HG03432 (cell line): ENCODE measurements around the gene LRRC10B.

ENCODE experiments used
- ATAC-seq: cut with Tn5 transposase; IDR thresholded peaks from one replicate; pipeline ENCODE4 v1.9.1; 2021; ENCODE audit warnings: mild to moderate bottlenecking, moderate library complexity; ENCODE audit not compliant: unreplicated experiment

LRRC10B gene

DNA sequence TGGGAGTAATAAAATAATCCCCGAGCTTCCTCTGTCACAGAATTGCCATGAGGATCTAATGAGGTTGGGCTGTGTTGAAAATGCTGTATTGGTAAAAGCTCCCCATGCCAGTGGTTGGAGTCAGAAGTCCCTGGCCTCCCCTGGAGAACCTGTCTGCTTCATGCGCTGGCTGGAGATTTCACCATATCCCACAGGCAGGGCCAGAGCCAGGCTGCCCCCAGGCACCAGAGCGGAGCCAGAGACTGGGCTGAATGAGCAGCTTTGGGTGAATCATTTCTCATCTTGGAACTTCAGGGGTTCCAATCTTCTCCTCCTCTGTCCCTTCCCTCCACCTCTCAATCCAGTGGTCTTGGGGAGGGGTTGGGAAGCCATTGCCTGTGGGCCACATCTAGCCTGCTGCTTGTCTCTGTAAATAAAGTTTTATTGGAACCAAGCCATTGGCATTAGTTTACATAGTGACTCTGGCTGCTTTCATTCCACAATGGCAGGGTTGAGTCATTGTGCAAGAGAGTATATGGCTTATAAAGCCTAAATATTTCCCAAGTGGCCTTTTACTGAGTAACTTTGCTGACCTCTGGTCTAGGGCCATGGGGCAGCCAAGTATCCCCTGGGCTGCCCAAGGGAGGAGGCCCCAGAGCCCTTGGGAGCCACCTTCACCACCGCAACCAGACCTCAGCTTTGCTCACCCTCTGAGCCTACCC lies 35.2 kb downstream of the LRRC10B start:
- no peak for ATAC-seq

DNA sequence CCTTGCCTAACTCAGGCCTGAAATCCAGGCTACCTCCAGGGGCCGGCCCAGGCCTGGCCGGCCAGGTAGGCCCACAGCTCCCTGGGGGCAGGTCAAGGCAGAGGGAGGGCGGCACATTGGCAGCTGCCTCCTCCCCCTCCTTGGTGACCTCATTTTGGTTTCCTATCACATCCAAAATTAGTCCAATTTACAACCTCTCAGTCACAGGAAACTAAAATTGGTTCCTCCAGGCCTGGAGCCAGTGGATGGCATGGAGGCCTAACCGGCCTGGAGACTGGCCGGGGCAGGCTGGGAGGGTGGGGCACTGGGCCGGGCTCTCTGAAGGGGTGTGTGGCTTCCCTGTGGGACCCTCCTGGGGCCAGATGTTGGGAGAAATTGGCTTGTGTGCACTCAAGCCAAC lies 35.9 kb downstream of the LRRC10B start:
- ATAC-seq: no peak

DNA sequence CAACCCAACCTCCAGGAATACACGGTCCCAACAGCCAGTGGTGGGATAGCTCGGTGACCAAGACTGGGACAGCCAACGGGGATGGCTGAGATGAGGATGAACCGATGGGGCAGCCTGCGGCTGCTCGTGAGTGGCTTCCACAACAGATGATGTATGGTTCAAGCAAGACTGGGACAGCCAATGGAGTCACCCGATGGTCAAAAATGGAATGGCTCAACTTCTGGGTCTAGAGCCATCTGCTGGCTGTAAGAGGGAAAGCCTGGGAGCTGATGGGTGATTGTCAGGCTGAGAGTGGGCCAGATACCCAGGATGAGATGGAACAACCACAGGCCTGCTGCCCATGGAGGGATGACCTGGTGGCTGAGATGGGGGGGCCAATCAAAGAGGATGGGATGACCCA lies 36.8 kb downstream of the LRRC10B start:
- no peak for ATAC-seq

DNA sequence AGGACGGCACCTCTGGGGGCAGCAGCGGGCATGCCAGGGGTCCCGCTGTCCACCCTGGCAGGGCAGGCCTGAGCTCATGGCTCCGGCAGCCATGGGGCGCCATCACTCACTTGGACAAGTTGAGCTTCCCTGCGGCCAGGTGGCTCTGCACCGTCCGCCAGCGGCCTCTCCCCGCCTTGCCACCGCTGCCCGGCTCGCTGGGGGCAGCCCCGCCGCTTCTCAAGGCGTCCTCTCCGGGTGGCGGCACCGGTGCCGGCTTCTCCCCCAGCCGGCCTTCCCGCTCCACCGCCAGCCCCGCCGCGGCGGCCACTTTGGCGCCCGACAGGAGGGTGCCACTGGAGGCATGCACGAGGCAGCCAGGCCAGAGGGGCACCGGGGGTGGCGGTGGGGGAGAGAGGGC lies 37.4 kb downstream of the LRRC10B start:
- no peak for ATAC-seq

DNA sequence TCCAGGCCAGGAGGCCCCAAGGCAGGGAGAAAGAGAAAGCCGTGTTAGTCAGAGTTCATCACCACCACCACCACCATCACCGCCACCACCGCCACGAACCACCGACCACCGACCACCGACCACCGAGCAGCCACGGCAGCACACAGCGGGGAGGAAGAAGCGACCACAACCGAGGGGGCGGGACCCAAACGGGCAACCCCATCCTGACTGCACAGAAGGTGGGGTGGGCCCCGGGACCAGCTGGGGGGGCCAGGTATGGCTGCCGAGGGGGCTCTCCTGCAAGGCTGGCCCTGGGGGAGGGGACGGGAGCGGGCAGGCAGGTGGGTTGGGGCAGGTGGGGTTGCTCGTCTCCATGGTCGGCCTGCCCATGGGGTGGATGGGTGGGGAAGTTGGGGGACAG lies 38.1 kb downstream of the LRRC10B start:
- no peak for ATAC-seq

DNA sequence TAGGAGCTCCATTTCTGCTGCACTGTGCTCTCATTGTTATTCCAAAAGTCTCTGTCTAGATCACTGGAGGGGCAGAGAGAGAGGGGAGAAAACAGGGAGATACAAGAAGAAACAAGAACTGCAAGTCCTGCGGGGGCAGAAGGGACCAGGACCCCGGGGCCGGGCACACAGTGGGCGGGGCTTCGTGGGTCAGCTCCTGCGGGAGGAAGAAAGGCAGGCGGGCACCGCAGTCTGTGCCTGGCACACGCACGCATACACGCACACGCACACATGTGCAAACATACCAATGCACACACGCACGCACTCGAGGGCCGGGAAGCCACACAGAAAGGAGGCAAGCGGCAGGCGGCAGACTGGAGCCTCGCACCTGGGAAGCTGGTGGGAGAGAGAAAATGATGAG lies 38.7 kb downstream of the LRRC10B start:
- no peak for ATAC-seq

DNA sequence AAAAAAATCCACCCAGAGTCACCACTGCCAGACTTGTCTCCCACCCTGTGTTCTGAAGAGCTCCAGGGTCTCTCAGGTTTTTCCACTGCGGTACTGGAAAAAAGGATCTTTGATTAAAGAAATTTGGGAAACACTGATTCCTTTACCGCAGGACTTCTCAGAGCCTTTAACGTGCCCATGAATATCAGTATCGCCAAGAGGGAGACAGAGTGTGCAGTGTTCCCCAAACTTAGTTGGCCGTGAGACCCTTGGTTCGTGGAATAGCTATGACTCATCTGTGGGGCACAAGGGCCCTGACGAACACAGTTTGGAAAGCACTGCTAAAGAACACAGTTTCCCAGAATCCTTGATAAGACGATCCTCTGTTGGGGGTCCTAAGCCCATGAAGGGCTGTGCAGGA lies 40.6 kb downstream of the LRRC10B start:
- no peak for ATAC-seq

DNA sequence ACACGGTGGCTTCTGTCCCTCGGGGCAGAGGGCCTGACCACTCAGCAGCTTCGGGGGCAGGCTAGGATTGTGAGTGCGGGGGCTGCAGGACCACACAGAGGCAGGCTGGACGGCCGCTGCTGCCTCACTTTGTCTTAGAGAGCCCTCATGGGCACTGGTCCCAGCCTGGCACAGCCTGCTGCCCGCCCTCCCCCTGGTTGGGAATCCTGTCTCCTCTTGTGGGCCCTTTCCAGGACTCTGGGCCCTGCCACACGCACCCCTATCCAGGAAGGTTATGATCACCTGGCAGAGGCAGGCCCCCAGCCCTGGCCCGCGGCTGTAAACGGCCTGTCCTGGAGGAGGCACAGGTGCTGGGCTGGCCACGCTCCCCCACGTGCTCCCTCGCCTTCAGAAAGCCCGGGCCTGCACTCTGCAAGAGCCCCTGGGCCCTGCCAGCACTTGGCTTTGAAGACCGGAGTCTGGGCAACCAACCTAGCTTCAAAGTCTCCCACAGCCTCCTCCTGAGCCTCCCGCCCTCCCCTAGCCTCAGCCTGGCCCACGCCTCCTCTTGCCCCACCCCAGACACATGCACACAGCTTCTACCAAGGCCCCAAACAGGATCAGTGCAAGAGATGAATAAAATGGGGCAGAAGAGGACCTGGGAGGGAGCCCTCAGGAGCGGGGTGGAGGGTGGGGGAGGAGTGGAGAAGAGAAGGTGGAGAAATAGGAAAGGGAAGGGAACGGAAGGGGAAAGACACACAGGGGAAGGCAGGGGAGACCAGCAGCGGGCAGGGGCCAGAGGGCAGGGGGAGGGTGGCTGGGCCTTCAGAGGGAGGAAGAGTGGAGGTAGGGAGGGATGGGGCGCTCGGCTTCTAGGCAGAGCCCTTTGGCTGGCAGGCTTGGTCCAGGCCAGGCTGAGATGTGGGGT lies 41.4 kb downstream of the LRRC10B start:
- no peak for ATAC-seq

DNA sequence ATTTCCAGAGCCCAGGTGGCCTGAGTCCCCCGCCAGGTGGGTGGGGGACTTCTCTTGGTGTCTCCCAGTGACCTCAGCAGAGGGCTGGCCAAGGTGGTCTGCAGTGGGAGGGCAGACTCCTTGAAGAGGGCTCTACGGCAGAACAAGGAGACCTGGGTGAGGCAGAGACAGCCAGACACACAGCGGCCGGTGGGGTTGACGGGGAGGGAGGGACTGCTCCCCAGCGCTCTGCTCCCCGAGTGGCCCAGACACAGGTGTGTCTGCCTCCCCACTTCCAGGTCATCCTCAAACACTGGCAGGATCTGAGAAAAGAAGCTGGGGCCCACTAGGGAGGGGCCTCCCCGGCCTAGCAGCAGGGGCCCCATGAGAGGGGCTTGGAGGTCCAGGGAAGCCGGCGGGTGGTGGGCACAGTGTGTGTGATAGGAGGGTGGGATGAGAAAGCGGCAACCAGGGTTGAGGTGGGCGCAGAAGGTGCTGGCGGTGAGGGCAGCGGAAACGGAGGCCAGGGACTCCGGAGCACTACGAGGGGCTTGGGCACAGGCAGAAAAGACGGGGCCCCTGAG lies 42.2 kb downstream of the LRRC10B start:
- no peak for ATAC-seq

DNA sequence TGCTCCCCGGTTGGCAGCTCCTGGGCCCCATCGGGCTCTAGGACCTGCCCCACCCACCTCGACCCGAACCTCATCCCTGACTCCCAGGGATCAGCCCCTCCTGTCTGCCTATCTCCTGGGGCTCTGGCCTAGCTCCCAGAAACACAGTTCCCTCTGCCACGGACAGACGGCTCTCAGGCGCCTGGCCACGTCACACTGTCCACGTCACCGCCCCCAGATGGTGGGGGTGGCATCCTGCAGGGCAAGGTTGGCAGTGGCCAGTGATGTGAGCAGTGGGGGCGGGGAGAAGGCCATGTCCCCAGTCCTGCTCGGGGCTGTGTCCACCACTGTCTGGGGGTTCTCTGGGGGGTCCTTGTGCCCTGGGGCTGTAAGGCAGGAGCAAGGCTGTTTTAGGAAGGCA lies 43.1 kb downstream of the LRRC10B start:
- no peak for ATAC-seq

DNA sequence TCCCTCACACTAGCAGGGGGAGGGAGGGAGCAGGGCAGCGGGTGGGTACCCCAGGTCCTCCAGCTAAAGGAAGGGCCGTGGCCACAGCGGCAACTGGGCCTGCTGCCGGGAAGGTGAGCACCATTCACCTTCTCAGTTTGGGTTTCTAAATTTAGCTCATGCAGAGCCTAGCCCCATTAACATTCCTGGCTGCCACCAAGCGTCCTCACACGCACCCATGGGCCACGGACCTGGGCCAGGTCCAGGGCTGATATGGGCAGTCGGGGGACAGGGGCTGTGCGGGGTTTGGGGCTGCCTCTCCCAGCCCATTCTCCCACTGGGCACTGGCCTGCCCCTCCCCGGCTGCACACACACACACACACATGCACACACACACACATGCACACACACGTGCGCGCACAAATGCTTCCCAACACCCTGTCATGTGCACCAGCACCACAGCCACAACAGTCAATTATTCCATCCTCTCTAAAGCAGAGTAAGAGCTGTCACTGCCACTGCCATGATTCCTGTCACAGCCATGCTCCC lies 43.6 kb downstream of the LRRC10B start:
- ATAC-seq: no peak

DNA sequence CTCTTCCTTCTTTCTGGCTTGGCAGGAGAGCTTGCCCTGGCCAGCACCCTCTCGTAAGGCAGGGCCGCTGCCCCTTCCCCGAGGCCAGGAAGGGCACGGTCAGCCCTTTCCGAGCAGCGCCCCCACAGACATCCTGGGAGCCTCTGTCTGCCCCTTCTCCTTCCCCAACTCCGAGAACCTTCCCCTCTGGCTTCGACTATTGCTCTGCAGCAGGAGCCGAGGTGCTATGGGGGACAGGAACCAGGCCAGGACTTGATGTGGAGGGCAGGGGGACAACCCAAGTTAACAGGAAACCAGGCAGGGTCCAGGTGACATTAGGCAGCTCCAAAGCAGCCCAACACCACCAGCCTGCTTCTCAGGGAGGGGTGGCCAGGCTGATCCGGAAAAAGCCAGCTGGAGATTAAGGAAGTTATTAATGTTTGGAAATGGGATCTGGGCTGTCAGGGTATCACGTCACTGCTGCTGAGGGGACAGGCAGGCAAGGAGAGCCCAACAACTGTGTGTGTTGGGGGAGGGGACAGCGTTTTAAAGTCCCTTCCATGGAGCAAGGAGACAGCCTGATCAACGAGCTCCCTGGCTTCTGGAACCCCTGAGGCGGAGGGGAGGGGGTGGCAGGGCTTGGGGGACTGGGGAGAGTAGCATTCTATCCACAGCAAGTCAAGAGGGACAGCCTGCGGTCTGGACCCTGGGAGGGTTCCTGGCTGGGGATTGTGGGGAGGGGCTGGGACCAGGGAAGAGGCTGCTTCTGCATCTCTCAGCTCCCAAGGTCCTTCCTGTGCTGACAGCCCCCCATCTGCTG lies 45.0 kb downstream of the LRRC10B start:
- no peak for ATAC-seq

DNA sequence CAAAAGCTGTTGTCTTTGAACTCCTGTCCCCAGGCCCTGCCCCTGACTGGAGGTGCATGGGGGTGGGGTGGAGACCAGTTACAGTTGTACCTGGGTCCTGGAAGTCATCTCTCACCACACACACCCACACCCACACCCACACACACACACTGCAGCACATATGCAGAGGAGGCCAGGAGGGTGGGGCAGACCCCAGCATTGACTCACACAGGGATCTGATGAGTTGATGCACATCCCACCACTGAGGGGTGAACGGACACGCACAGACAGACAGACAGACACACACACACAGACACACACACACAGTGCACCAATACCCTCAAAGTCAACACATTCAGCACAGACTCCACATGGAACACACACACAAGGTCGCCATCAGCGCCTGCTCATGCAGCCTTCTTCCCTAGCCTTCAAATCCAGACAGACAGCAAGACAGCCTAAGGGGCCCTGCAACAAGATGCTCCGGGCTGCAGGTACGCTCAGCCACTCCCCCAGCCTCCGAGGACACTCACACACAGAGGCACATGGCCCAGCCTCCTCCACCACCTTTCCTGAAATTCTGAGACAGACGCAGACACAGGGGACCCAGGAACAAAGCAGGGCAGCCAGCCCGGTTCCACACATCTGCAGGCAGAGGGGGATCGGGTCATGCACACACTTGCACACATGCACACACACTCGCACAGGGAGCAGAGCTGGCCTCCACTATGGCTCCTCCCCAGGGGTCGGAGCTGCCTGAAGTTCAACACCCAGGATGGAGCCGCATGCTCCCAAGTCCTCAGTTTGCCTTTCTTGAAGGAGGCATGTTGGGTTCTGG lies 45.8 kb downstream of the LRRC10B start:
- no peak for ATAC-seq

DNA sequence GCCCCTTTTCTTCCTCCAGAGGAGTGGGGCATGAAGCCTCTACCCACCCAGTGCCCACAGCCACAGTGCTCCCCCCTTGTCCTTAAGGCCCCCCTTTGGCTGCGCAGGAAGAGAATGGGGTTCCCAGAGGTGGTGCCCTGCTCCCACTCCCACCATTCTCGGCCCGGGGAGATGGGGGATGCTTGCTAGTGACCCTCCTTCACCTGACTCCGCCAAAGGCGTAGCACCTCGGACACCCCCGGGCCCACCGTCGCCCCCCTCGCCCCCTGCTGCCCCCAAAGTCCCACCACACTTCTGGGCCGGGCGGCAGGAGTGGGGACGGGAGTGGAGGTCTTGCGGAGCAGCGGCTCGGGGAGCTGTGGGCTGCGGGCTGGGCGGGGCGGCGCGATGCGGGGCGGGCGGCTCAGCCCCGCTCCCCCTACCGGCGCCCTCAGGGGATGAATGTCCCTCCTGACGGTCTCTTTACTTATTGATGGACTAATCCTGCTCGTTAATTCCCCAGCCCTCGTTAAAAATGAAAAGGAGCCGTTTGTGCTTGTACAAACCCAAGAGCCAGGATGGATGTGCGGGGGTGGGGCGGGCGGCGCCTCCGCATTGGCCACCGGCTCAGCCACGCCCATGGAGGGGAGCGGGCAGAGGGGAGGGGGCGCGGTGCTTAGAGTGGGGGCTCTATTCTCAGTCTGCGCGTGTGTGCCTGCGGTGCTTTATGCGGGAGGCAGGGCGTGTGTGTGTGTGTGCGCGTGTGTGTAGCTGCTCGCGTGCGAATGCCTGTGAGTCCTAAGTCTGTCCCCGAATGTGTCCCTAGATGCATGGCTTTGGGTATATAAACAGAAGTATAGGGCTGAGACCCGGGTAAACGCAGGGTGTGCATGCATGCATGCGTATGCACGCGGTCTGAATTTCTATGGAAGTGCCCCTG lies 46.8 kb downstream of the LRRC10B start:
- no peak for ATAC-seq

DNA sequence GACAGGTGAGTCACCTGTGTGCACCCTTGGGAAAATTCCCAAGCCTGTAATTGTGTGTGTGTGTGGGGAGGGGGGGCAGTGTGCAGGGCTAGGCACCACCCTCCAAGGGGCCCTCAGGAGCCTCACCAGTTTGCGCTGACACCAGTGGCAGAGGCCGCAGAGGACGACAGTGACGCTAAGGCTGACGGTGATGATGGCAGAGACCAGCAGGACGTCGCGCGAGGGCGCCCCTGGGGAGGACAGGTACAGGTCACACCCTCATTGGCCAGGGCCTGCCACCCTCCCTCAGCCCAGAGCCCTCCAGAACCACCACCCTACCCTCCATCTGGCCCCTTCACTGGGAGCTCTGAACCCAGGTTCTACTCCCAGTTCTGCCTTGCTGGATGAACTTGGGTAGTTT lies 47.4 kb downstream of the LRRC10B start:
- no peak for ATAC-seq

DNA sequence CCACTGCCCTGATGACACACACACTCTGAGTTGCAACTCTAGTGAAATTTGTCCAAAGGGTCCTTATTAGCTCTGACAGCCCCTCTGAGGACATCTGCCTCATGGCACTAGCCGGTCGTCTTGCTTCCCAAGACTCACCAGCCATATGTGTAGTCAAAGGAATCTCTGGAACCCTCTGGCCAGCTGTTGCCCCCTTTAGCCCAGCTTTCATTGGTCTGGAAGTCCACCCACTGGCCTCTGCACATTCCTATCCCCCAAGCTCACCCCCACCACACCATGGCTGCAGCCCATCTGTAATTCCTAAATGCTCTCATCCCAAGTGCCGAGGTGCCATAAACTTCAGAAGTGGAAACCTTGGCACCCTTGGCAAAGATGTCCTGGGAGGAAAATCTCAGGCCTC lies 48.1 kb downstream of the LRRC10B start:
- ATAC-seq: no peak
